AG09319 (cell line): ENCODE measurements around the gene RFX1.
A peak's percentile ranks its signal among the peaks of the same experiment; 100 is the strongest.

Experiments used
- DNase-seq: peaks from one replicate; pipeline ENCODE4 v3.0.0-alpha.2; 2010; ENCODE audit warnings: low read depth; ENCODE audit errors: extremely low read depth
- CTCF ChIP-seq: IDR thresholded peaks from 2 replicates; pipeline ENCODE4 v1.5.1; 2011; ENCODE audit warnings: low read depth, mild to moderate bottlenecking, inconsistent platforms, low read length, moderate library complexity

Gene RFX1

GRCh38 chr19:13942023-13942684 lies 64.0 kb downstream of the RFX1 start:
- no peak for DNase-seq

GRCh38 chr19:13938301-13939064 lies 67.6 kb downstream of the RFX1 start, which contains the start of gene PODNL1:
TSS of gene PODNL1 (minus strand) at chr19:13938417. CDS start at chr19:13938181, 236 bp downstream.
- TF ChIP-seq CTCF, result no peak
- peak; percentile 71 for DNase-seq

More at GRCh38 chr19:13942023-13942684, 64.0 kb downstream of the RFX1 start:
- TF ChIP-seq CTCF, result no peak

GRCh38 chr19:13937479-13938300 lies 68.4 kb downstream of the RFX1 start:
- DNase-seq, result no peak
- TF ChIP-seq CTCF, result no peak

GRCh38 chr19:13935765-13936510 lies 70.2 kb downstream of the RFX1 start:
- no peak for DNase-seq
- no peak for TF ChIP-seq CTCF

GRCh38 chr19:13934785-13935109 lies 71.4 kb downstream of the RFX1 start:
- no peak for DNase-seq
- no peak for TF ChIP-seq CTCF

GRCh38 chr19:13932911-13933393 lies 73.2 kb downstream of the RFX1 start:
- no peak for DNase-seq
- no peak for TF ChIP-seq CTCF
